HS-27A (cell line): Measurements from ENCODE around the gene PUDP.
"Not testable (repeated sequence)": the region's sequence is repeated elsewhere in the genome, so short reads cannot be mapped to it uniquely, and the experiment has no call there.

Experiments
- DNase-seq: peaks from one replicate; pipeline ENCODE4 v3.0.0-alpha.2; 2012; ENCODE audit warnings: low read depth, missing footprints

PUDP gene

GRCh38 chrX:7109049-7109531 lies 38.9 kb downstream of the PUDP start:
- no peak for DNase-seq

GRCh38 chrX:7108030-7108429 lies 39.9 kb downstream of the PUDP start:
- DNase-seq = no peak

- DNase-seq = no peak
Observed at GRCh38 chrX:7106649-7107048, 41.3 kb downstream of the PUDP start.

- DNase-seq = no peak
Observed at GRCh38 chrX:7102119-7102518, 45.8 kb downstream of the PUDP start.

- no peak for DNase-seq
Observed at GRCh38 chrX:7100022-7100421, 47.9 kb downstream of the PUDP start.

GRCh38 chrX:7095657-7096056 lies 52.3 kb downstream of the PUDP start:
- DNase-seq = not testable (repeated sequence)

GRCh38 chrX:7093305-7093704 lies 54.6 kb downstream of the PUDP start:
- DNase-seq = no peak

- no peak for DNase-seq
Observed at GRCh38 chrX:7092543-7092942, 55.4 kb downstream of the PUDP start.

- no peak for DNase-seq
Observed at GRCh38 chrX:7091923-7092322, 56.0 kb downstream of the PUDP start.

GRCh38 chrX:7090641-7091040 lies 57.3 kb downstream of the PUDP start:
- no peak for DNase-seq

- DNase-seq = no peak
Observed at GRCh38 chrX:7088968-7089615, 58.9 kb downstream of the PUDP start.

- no peak for DNase-seq
Observed at GRCh38 chrX:7086384-7086783, 61.6 kb downstream of the PUDP start.

GRCh38 chrX:7085879-7086278 lies 62.1 kb downstream of the PUDP start:
- DNase-seq = no peak

GRCh38 chrX:7084841-7085240 lies 63.1 kb downstream of the PUDP start:
- no peak for DNase-seq

- DNase-seq = peak; percentile 9
Observed at GRCh38 chrX:7083468-7084396, 64.2 kb downstream of the PUDP start.

GRCh38 chrX:7083021-7083420 lies 64.9 kb downstream of the PUDP start:
- DNase-seq = no peak

GRCh38 chrX:7082556-7082955 lies 65.4 kb downstream of the PUDP start:
- DNase-seq = no peak

GRCh38 chrX:7077241-7078230 lies 70.4 kb downstream of the PUDP start:
- DNase-seq = no peak

- no peak for DNase-seq
Observed at GRCh38 chrX:7076245-7076661, 71.7 kb downstream of the PUDP start.

GRCh38 chrX:7074908-7075204 lies 73.1 kb downstream of the PUDP start:
- DNase-seq = no peak

GRCh38 chrX:7074148-7074907 lies 73.6 kb downstream of the PUDP start:
- no peak for DNase-seq
